ENCODE measurements around the gene SPTAN1.
A peak's percentile ranks its signal among the peaks of the same experiment; 100 is the strongest.

The SPTAN1 gene

GRCh38 chr9:128632486-128632885, 80.1 kb downstream of the SPTAN1 start:
- DNase-seq (ENCODE audit: low read depth) = no peak

- no peak for DNase-seq (ENCODE audit: low read depth)
Observed at GRCh38 chr9:128633057-128633456, 80.7 kb downstream of the SPTAN1 start.

- no peak for DNase-seq (ENCODE audit: low read depth)
Observed at GRCh38 chr9:128633601-128634000, 81.2 kb downstream of the SPTAN1 start.

GRCh38 chr9:128634111-128634510, 81.7 kb downstream of the SPTAN1 start:
- DNase-seq (ENCODE audit: low read depth) = no peak

- no peak for DNase-seq (ENCODE audit: low read depth)
Observed at GRCh38 chr9:128634651-128635262, 82.4 kb downstream of the SPTAN1 start.

GRCh38 chr9:128635266-128636023, 83.1 kb downstream of the SPTAN1 start:
- no peak for DNase-seq (ENCODE audit: low read depth)

GRCh38 chr9:128636024-128636390, 83.6 kb downstream of the SPTAN1 start:
- DNase-seq (ENCODE audit: low read depth) = no peak

GRCh38 chr9:128636556-128637530, 84.5 kb downstream of the SPTAN1 start:
- no peak for DNase-seq (ENCODE audit: low read depth)

GRCh38 chr9:128637656-128638055, 85.3 kb downstream of the SPTAN1 start:
- no peak for DNase-seq (ENCODE audit: low read depth)

GRCh38 chr9:128638580-128638979, 86.2 kb downstream of the SPTAN1 start:
- DNase-seq (ENCODE audit: low read depth) = no peak

- no peak for DNase-seq (ENCODE audit: low read depth)
Observed at GRCh38 chr9:128640603-128641002, 88.2 kb downstream of the SPTAN1 start.

GRCh38 chr9:128642675-128643245, 90.4 kb downstream of the SPTAN1 start:
- DNase-seq (ENCODE audit: low read depth) = no peak

- DNase-seq (ENCODE audit: low read depth) = no peak
Observed at GRCh38 chr9:128643519-128644300, 91.3 kb downstream of the SPTAN1 start.

GRCh38 chr9:128648206-128648605, 95.8 kb downstream of the SPTAN1 start:
- DNase-seq (ENCODE audit: low read depth) = peak; percentile 59

GRCh38 chr9:128651798-128652197, 99.4 kb downstream of the SPTAN1 start:
- no peak for DNase-seq (ENCODE audit: low read depth)

- no peak for DNase-seq (ENCODE audit: low read depth)
Observed at GRCh38 chr9:128653908-128654307, 101.5 kb downstream of the SPTAN1 start.

- DNase-seq (ENCODE audit: low read depth) = no peak
Observed at GRCh38 chr9:128654481-128654880, 102.1 kb downstream of the SPTAN1 start.

- DNase-seq (ENCODE audit: low read depth) = peak; percentile 93
Observed at GRCh38 chr9:128656416-128657343, 104.3 kb downstream of the SPTAN1 start, which contains the start of gene DYNC2I2. Gene DYNC2I2, minus strand, starts transcription at chr9:128656847. Its CDS starts 121 bp downstream, at chr9:128656726.

GRCh38 chr9:128657344-128657704, 104.9 kb downstream of the SPTAN1 start:
- no peak for DNase-seq (ENCODE audit: low read depth)

- no peak for DNase-seq (ENCODE audit: low read depth)
Observed at GRCh38 chr9:128657796-128658195, 105.4 kb downstream of the SPTAN1 start.

Measured in activated gamma-delta T cell treated with anti-CD3 and anti-CD28 coated beads, Interleukin-2, amount 50 U/mL, for 16 hours (primary cell).